PC-9 (cell line): Measurements from ENCODE around the gene FAM222B. TPM values are rescaled to one million over a fixed set of nuclear protein-coding genes. Genes with fewer than 3 reads are reported as not detected.
"Not testable (repeated sequence)": the region's sequence is repeated elsewhere in the genome, so short reads cannot be mapped to it uniquely, and the experiment has no call there.

Experiments used
- BruUV-seq: library from RNA; stranded (reverse); fragments of 400-500 nt; replicated peaks from 2 replicates; lab custom pipeline; 2021; lab: Mats Ljungman, UMichigan
- CTCF ChIA-PET: fragments of 300-600 bp; sonication (Branson Sonifier 250); formaldehyde crosslinking; loops from one replicate; lab custom pipeline; 2022; ENCODE audit warnings: antibody characterized with exemption; lab: Charles Lee
- POLR2A ChIA-PET: fragments of 300-600 bp; sonication (Branson Sonifier 250); formaldehyde crosslinking; loops from one replicate; lab custom pipeline; 2022; ENCODE audit warnings: antibody characterized with exemption; ENCODE audit not compliant: unreplicated experiment; lab: Charles Lee
- DNase-seq, 2 experiments: peaks; one replicate each; pipeline versions ENCODE4 v3.0.0 to v3.0.0-alpha.2; 2015 to 2022; ENCODE audit warnings: mixed read lengths in 1 of 2
- H2AFZ ChIP-seq: fragments of 200-600 bp; sonication (generic); 2 replicates; pipeline ENCODE4 v1.8.1; 2017; ENCODE audit warnings: antibody characterized with exemption
- H3F3A ChIP-seq: fragments of 200-600 bp; sonication (generic); 2 replicates; pipeline ENCODE4 v1.8.1; 2017; ENCODE audit warnings: antibody characterized with exemption, mild to moderate bottlenecking, low read depth; ENCODE audit not compliant: insufficient read depth
- H3K27ac ChIP-seq: fragments of 200-600 bp; sonication (generic); 2 replicates; pipeline ENCODE4 v1.6.1; 2016; ENCODE audit warnings: mixed run types
- H3K27me3 ChIP-seq: fragments of 200-600 bp; sonication (generic); 2 replicates; pipeline ENCODE4 v1.6.1; 2016; ENCODE audit warnings: low read depth, mixed run types; ENCODE audit not compliant: insufficient read depth
- H3K36me3 ChIP-seq: fragments of 200-600 bp; sonication (generic); 2 replicates; pipeline ENCODE4 v1.6.1; 2016; ENCODE audit warnings: low read depth, mixed run types
- H3K4me1 ChIP-seq: fragments of 200-600 bp; sonication (generic); replicated peaks from 2 replicates; pipeline ENCODE4 v1.6.1; 2016; ENCODE audit warnings: mixed run types; ENCODE audit not compliant: insufficient read depth
- H3K4me2 ChIP-seq: fragments of 200-600 bp; sonication (generic); 2 replicates; pipeline ENCODE4 v1.6.1; 2017; ENCODE audit warnings: mixed run types
- H3K4me3 ChIP-seq: fragments of 200-600 bp; sonication (generic); 2 replicates; pipeline ENCODE4 v1.6.1; 2016; ENCODE audit warnings: mixed run types
- H3K79me2 ChIP-seq: fragments of 200-600 bp; sonication (generic); 2 replicates; pipeline ENCODE4 v1.6.1; 2017; ENCODE audit warnings: low read depth, mixed run types
- H3K9me2 ChIP-seq: fragments of 200-600 bp; sonication (generic); 2 replicates; pipeline ENCODE4 v1.8.1; 2017; ENCODE audit warnings: mild to moderate bottlenecking; ENCODE audit not compliant: insufficient read depth
- H3K9me3 ChIP-seq: fragments of 200-600 bp; sonication (generic); 2 replicates; pipeline ENCODE4 v1.8.1; 2016; ENCODE audit warnings: low read depth; ENCODE audit not compliant: insufficient read depth
- H4K20me1 ChIP-seq: fragments of 200-600 bp; sonication (generic); 2 replicates; pipeline ENCODE4 v1.8.1; 2017; ENCODE audit not compliant: insufficient read depth
- CTCF ChIP-seq: fragments of 200-600 bp; sonication (generic); conservative IDR thresholded peaks from 2 replicates; pipeline ENCODE4 v1.6.1; 2017; ENCODE audit warnings: mixed run types, antibody characterized with exemption, mild to moderate bottlenecking, moderate library complexity
- EZH2 ChIP-seq: fragments of 200-600 bp; sonication (generic); IDR thresholded peaks from 2 replicates; pipeline ENCODE4 v1.8.0; 2017; ENCODE audit warnings: antibody characterized with exemption, low read depth
- intact Hi-C: fragments of 100-400 bp; cut with micrococcal nuclease; formaldehyde crosslinking; loops from one replicate; pipeline ENCODE4 v1.10.0; 2022; ENCODE audit not compliant: unreplicated experiment
- total RNA-seq: library from RNA; stranded (reverse); gene quantifications from 2 replicates; pipeline ENCODE4 v1.2.3, GENCODE V29; 2021

Gene FAM222B
- total RNA-seq, 1 experiment from 2014 or later, result 26.4 TPM

DNA sequence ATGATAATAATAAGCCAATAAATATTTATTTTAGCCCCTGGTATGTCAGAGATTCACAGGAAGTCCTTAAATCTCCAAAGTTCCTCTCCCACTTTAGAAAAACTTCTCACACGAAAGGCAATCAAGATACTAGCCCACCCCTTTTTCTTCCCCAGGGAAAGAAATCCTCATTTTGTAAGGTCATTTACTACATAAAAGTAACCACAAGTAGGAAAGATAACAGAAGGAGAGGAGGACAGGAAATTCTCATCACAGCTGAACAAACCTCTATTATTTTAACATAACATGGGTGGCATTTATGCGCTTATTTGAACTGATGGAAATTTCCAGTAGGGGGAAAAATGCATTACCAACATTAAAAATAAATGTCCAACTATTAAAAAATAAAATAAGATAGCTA, 3.4 kb downstream of the FAM222B start:
- POLR2A ChIA-PET, result no interaction called here
- CTCF ChIA-PET, result no interaction called here
- TF ChIP-seq EZH2 (no peak), CTCF (no peak)
- Histone ChIP-seq H3K27me3 (no peaks in the 10 kb centered on the region), H3K4me1 (peaks cover 12% of the 10 kb centered on the region), H3K4me3 (no peak overlapping the region), H3K27ac (no peak overlapping the region), H3K4me2 (no peak overlapping the region), H3K36me3 (peaks cover under 1% of the 10 kb centered on the region; the same call in 1 of the 2 replicates), H3F3A (peaks cover 9% of the 10 kb centered on the region; the same call in 1 of the 2 replicates), H2AFZ (no peak overlapping the region), H4K20me1 (peaks cover 6% of the 10 kb centered on the region; the same call in 1 of the 2 replicates), H3K79me2 (peaks cover 54% of the 10 kb centered on the region), H3K9me2 (no peaks in the 10 kb centered on the region), H3K9me3 (no peaks in the 10 kb centered on the region)
- DNase-seq, result no peak
- intact Hi-C loops, result no loop called here
- BruUV-seq, result no TSS peak

DNA sequence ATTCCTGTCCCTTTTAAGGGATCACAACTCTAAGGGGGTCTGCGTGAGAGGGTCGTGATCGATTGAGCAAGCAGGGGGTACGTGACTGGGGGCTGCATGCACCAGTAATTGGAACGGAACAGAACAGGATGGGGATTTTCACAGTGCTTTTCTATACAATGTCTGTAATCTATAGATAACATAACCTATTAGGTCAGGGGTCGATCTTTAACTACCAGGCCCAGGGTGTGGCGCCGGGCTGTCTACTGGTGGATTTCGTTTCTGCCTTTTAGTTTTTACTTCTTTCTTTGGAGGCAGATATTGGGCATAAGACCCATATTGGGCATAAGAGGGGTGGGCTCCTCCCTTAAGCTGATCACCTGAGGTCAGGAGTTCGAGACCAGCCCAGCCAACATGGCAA, 6.0 kb downstream of the FAM222B start:
- H3K9me3 ChIP-seq, BruUV-seq, H3K4me2 ChIP-seq, H3K4me1 ChIP-seq, H2AFZ ChIP-seq, H3K9me2 ChIP-seq, H3K27ac ChIP-seq, intact Hi-C loops, POLR2A ChIA-PET, CTCF ChIA-PET, DNase-seq, H4K20me1 ChIP-seq, H3K4me3 ChIP-seq, H3K27me3 ChIP-seq, H3F3A ChIP-seq, H3K36me3 ChIP-seq: not testable (repeated sequence)
- H3K79me2 ChIP-seq, result peaks cover 40% of the 10 kb centered on the region

GRCh38 chr17:28834420-28834819, 8.2 kb downstream of the FAM222B start:
- Histone ChIP-seq H3K27ac (no peak overlapping the region), H3K9me3 (no peaks in the 10 kb centered on the region), H3K4me3 (no peak overlapping the region), H2AFZ (no peak overlapping the region), H3K79me2 (peaks cover 20% of the 10 kb centered on the region), H3K4me2 (no peak overlapping the region), H3K27me3 (no peaks in the 10 kb centered on the region), H3K4me1 (no peaks in the 10 kb centered on the region), H3K36me3 (peaks cover 4% of the 10 kb centered on the region; the same call in 1 of the 2 replicates), H4K20me1 (peaks cover 6% of the 10 kb centered on the region; the same call in 1 of the 2 replicates), H3F3A (no peaks in the 10 kb centered on the region), H3K9me2 (no peaks in the 10 kb centered on the region)
- ChIA-PET CTCF (no interaction called here), POLR2A (interaction anchor here (0.6 kb wide), 1 partner anchor 204 kb away, joined by 16 read pairs; no protein-coding TSS in a partner anchor)
- no peak for TF ChIP-seq EZH2
- no peak for TF ChIP-seq CTCF
- no TSS peak for BruUV-seq
- intact Hi-C loops, result no loop called here
- DNase-seq, result no peak
